GM21526 (cell line): ENCODE results near the gene CCR7.

Experiments used
- ATAC-seq: cut with Tn5 transposase; IDR thresholded peaks from one replicate; pipeline ENCODE4 v1.9.1; 2021; ENCODE audit warnings: moderate library complexity; ENCODE audit not compliant: unreplicated experiment, low FRiP score

The CCR7 gene

GRCh38 chr17:40563220-40564052 is 1.8 kb downstream of the CCR7 start:
- ATAC-seq, result no peak

DNA sequence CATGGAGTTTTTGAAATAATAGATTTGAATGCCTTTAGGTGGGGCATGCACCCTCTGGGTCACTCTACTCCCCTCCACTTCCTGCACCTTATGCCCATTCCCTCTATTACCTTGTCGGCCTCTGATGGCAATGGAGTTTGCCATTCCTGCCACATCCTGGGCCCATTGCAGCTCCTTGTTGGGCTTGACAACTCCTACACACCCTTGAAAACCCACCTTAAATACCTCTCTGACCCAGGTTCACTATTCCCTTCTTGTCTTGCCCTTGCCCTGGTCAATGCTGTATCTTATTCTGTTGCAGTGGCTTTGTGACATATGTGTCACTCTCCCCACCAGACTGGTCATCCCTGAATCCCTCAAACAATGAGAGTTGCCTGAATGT is 2.4 kb downstream of the CCR7 start:
- no peak for ATAC-seq

DNA sequence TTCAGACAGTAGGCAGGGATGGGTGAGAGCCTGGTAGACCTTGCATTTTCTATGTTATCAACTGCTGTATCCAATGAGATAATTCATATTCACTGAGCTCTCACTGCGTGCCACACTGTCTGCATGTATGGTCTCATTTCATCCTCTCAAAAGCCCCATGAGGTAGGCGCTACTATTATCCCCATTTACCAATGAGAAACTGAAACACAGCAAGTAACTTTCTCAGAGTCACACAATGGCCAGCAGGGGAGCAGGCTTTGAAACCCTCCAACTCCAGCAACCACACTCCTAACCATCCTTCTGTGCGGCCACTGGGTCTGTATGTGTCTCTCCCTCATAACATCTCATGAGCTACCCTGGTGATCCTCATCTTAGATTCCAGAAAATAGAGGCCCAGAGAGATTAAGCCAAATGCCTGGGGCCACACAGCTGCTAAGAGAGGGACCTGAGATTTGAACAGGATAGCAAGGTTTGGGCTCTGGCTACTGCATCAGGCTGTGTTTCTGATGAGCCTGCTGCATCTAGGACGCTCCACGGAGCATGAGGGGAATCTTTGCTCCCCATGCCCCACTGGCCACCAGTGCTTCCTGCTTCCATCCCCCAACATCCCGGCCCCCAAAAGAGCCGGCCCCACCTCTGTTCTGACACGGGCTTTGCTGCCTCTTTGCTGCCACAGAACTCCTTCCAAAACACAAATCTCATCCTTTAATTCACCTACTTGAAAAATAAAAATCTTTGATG is 3.2 kb downstream of the CCR7 start:
- ATAC-seq, result peak; percentile 32

DNA sequence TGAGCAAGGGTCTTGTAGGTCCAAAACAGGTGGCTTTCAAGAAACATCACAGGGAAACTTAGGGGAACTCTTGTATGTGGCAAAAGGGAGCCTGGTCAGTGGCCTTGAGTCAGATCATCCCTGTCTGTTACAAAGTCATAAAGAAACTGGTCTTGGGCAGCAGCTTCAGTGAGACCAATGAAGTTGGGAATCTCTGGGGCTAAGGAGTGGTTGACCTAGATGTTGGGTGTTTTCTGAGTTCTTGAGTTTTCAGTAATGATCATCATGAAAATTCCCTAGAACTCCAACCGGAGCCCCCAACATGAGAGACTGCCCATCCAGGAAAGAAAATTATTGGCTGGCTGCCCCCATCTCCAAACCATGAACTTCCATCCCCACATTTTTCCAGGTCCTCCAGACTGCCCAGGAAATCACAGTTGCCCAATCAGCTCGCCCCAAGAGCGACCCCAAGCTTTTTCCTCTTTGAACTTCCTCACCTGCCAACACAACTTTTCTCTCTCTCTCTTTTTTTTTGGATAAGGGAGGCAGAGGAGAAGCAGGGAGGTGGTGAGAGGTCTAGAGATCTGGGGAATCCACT is 3.9 kb downstream of the CCR7 start:
- ATAC-seq, result peak; percentile 3

DNA sequence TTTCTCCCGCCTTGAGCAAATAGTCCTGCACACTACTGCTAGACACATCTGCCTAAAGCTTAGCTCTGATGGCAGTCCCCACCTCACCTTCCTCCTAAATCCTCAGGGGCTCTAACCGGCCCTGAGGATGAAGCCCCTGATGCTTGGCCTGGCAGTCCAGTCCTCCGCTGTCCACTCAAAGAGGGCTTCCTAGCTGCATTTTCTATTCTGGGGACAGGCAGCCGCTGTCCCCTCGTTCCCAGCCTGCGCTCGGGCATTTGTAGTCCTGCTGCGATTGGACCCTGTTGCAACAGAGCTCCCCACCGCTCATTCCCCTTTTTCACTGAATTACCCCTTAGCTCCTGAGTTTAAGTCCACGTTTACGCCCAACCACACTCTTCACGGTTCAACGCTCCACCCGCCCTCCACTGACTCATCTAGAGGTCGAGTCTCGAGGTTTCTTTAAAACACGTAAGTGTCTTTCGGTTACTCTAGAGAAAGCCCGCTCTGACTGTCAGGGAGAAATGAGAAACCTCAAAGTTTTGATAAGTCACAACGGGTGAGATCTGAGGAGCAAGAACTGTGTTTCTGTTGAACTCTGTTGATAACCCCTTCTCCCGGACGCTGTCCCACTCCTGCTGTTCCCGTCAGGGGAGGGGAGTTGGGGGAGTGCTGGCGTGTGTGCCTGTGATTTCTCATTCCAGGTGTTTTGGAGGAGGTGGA is 4.5 kb downstream of the CCR7 start:
- peak; percentile 56 for ATAC-seq

- no peak for ATAC-seq
These were observed 5.2 kb downstream of the CCR7 start for GRCh38 chr17:40559954-40560591.

DNA sequence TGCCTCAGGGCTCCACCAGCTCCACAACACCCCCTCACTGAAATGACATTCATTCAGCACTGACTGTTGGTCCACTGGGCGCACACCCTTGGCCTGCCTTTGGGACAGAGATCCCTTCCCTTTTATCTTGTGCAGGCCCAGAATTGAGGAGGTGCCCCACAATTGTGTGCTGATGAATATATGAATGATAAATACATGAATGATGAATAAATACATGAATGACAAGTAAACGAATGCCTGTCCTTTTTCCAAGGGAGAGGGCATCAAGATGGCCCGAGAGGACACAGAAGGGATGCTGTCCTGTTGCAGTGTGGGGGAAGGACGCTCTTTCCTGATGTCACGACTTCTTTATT is 5.7 kb downstream of the CCR7 start:
- ATAC-seq, result no peak

DNA sequence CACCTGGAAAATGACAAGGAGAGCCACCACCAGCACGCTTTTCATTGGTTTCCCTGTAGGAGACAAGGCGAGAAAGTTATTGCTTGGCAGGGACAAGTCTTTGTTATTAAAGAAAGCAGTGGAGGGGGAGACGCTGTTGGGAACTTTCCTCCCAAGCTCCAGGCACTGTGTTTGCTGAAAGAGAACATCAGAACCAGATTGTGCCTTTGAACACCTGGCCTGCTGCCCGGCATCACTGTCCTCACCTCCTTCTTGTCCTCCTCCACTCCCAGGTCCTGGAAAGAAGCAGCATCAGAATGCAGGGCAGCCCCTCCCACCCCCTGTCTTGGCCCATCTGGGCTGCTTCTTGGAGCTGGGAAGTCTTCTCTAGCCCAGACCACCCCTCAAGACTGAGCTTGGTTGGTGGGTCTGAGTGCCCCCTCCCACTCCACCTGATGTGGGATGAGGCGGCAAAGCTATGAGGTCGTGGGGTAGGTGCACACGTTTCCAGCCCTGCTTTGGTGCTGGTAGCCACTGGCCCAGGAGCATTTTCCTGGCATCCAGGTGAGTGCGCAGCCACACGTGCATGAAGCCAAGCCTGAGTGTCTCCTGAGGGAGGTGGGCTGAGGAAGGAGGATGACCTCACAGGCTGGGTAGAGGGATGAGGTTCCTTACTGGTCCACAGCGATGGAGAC is 6.2 kb downstream of the CCR7 start:
- no peak for ATAC-seq

- ATAC-seq, result no peak
These were observed 6.9 kb downstream of the CCR7 start for GRCh38 chr17:40558300-40558889.

DNA sequence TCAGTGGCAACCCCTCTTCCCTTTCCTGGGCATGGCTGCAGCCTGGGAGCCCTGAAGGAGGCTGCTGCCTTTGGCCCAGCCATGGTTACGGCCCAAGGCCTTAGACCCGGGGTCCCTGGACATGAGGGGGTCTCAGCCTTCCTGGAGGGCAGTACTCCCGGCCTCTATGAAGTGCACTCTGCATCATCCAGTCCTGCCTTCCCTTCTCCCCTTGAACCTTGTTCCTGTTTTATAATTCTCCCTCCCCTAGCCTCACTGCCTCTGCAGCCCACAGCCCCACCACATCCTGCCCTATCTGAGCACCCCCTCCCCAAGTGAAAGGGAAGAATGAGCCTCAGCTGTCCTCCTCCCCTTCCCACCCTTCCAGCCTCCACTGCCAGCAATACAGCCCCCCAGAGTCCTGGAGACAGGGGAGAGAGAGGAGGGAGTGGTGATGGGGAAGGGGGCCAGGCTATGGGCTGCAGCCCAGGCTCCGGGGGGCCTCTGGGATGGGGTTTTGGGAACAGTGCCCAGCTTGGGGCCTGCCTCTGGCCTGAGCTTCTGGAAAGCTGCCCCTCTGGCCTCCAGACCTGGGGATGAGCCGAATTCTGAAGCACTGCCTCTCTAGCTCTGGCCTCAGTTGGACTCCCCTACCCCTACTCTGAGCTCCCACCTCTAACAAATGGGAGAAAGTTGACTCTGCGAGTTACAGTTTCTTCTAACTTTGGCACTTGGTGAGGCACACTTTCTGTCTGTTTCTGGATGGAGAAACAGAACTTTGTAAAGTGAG is 7.6 kb downstream of the CCR7 start:
- no peak for ATAC-seq

DNA sequence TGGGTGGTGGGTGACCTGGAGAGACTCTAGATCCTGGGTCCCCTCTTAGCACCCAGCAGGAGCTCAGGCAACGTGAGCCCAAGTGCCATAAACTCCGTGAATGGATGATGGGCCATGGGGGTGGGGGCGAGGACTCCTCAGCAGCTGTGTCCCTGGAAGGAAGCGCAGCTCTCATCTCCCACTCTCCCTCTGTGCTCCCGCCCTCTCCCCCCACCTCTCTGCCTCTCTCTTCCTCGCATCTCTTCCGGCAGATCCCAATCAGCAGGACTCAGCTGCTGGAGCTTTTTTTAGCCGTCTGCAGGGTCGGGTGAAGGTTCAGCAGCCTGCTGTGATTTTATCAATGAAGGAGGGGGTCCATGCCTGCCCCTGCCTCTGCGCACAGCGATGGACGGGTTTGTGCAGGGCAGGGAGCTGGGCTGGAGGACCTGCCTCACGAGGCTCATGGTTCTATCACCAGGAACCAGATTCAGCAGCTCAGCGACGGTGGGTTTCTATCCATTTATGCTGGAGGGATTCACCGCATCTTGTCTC is 8.3 kb downstream of the CCR7 start:
- ATAC-seq, result no peak

DNA sequence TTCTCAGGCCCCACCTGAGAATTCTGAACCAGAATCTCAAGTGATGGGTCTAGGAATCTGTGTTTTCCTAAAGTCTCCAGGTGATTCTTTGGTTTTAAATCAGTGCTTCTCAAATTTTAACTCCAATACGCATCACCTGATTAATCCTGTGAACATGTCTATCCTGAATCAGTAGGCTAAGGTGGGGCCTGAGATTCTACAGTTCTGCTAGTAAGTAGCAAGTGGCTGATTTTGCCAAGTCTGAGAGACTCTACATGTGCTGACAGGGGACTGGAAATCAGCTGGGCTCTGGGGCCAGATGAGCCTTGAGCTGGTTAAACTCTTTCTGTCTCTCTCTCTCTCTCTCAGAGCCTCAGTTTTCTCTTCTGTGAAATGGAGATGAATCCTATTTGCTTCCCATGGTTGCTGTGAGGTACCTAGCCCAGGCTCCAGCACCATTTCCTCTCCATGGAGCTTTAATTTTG is 9.0 kb downstream of the CCR7 start:
- no peak for ATAC-seq

GRCh38 chr17:40555296-40556190 is 9.7 kb downstream of the CCR7 start:
- no peak for ATAC-seq

DNA sequence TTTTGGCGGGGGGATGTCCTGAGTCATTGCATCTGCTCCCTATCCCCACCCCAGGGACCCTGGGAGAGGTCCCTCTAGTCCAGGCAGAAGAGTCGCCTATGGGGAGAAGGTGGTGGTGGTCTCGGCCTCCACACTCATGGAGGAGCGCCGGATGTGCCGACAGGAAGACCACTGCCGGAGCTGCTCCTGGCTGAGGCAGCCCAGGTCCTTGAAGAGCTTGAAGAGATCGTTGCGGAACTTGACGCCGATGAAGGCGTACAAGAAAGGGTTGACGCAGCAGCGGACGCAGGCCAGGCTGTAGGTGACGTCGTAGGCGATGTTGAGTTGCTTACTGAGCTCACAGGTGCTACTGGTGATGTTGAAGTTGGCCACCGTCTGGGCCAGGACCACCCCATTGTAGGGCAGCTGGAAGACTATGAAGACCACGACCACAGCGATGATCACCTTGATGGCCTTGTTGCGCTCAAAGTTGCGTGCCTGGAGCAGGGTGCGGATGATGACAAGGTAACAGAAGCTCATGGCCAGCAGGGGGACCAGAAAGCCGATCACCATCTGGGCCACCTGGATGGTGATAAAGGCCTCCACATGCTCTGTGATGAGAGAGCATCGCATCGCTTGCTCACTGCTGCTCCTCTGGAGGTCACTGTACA is 10.5 kb downstream of the CCR7 start:
- ATAC-seq, result no peak

- ATAC-seq, result no peak
These were observed 11.4 kb downstream of the CCR7 start for GRCh38 chr17:40553694-40554534.
